ENCODE data around the gene MATR3. TPM values are rescaled to one million over a fixed set of nuclear protein-coding genes. Genes with fewer than 3 reads are reported as not detected.

MATR3 gene
- total and polyA plus RNA-seq, 2 of the 4 experiments (the other 2 are of a cell fraction) = 81.4 to 367 TPM

DNA sequence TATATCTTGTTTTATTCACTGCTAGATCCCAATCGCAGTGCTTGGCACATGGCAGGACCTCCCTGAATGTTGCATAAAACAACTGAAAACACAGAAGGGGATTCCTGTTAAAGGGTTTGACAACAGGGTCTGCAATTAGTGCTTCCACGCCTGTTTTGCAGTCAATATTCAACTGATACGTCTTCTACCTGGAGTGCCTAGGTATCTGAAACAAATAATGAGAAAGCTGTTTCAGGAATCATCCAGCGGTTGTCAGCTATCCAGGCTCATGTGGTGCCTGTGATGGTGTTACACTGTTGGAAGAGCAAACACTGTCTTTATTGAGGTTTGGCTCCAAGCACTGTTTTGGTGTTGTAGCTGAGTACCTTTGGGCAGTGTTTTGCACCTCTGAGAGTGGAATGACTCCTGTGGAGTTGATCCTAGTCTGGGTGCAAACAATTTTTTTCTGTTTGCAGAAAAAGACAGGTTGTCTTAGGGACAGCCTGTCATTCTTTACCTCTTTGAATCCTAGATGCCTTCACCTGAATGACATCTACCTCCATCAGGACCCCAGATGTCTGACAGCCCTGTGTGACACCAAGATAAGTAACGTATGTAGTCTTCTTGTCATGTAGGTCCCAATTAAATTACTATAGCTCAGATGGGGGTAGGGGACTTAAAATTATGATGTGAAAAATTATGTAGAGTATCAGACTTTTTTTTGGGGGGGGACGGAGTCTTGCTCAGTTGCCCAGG, 14.8 kb upstream of the MATR3 start:
- Histone ChIP-seq H2AFZ (replicated peaks; ENCODE audit: low read length, poor library complexity) (no peak overlapping the region), H4K20me1 (ENCODE audit: insufficient read depth, low read length) (peaks cover 12% of the 10 kb centered on the region), H4K8ac (ENCODE audit: low read depth in 2 of 2, low read length in 2 of 2) (no peak overlapping the region), H3K4ac (ENCODE audit: low read depth, low read length) (no peak overlapping the region), H3K14ac (replicated peaks; ENCODE audit: low read depth, low read length) (0 out of 2 replicates have a peak overlapping the region, but pooled peaks have one; percentile 14), H2BK15ac (ENCODE audit: low read depth, low read length) (no peak overlapping the region), H3K9me1 (ENCODE audit: insufficient read depth, low read length) (peaks cover 13% of the 10 kb centered on the region; the same call in 1 of the 2 replicates), H3K4me3 (ENCODE audit: insufficient read depth, low read depth, low read length) (no peak overlapping the region), H2BK120ac (ENCODE audit: low read depth, low read length) (no peak overlapping the region), H3K4me1 (ENCODE audit: control insufficient read depth, insufficient read depth, low read length) (peaks cover 8% of the 10 kb centered on the region), H2AK9ac (replicated peaks; ENCODE audit: low read depth, low read length, poor library complexity) (no peak overlapping the region), H3K27ac (ENCODE audit: insufficient read depth, low read length) (no peak overlapping the region), H2BK20ac (ENCODE audit: low read depth, low read length) (no peak overlapping the region), H3K27me3 (ENCODE audit: control insufficient read depth, insufficient read depth, low read length) (no peaks in the 10 kb centered on the region), H3K23ac (ENCODE audit: low read depth, low read length) (no peak overlapping the region), H3K36me3 (ENCODE audit: control insufficient read depth, insufficient read depth, low read length) (peaks cover 28% of the 10 kb centered on the region), H4K5ac (ENCODE audit: low read depth, low read length) (no peak overlapping the region), H3K56ac (ENCODE audit: extremely low read depth, insufficient read depth, low read length) (no peak overlapping the region), H3K18ac (ENCODE audit: low read depth, low read length) (no peak overlapping the region), H2BK5ac (ENCODE audit: low read depth, low read length, poor library complexity, severe bottlenecking) (no peak overlapping the region), H3K4me2 (ENCODE audit: low read depth, low read length) (no peak overlapping the region), H3K9me3 (ENCODE audit: control insufficient read depth, insufficient read depth, low read length) (no peaks in the 10 kb centered on the region), H3K79me1 (ENCODE audit: low read depth in 1 of 2, low read length in 2 of 2) (peaks cover 37 to 74% of the 10 kb centered on the region in 2 experiments), H2AK5ac (ENCODE audit: low read depth, low read length) (no peak overlapping the region), H3K9ac (ENCODE audit: low read depth, low read length) (no peak overlapping the region), H4K91ac (ENCODE audit: insufficient read depth, low read depth, low read length) (no peak overlapping the region)
- BruUV-seq (replicated peaks) = no TSS peak
- DNase-seq (no peak), ATAC-seq (ENCODE audit: low read depth) (no peak)
- intact Hi-C loops (cut with micrococcal nuclease) (no loop called here), dilution Hi-C loops (cut with HindIII; ENCODE audit: low sequenced_read_pairs, unreplicated experiment) (no loop called here), in situ Hi-C loops (cut with MboI; ENCODE audit: low sequenced_read_pairs) (no loop called here)
- TF ChIP-seq CHD1 (IDR thresholded peaks at IDR 0.05; ENCODE audit: low read depth, low read length) = no peak
- TF ChIP-seq, protein P1, sequence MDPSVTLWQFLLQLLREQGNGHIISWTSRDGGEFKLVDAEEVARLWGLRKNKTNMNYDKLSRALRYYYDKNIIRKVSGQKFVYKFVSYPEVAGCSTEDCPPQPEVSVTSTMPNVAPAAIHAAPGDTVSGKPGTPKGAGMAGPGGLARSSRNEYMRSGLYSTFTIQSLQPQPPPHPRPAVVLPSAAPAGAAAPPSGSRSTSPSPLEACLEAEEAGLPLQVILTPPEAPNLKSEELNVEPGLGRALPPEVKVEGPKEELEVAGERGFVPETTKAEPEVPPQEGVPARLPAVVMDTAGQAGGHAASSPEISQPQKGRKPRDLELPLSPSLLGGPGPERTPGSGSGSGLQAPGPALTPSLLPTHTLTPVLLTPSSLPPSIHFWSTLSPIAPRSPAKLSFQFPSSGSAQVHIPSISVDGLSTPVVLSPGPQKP (IDR thresholded peaks at IDR 0.05; ENCODE audit: borderline replicate concordance, low read depth, low read length) = no peak
- no peak for TF ChIP-seq BHLHE40 (IDR thresholded peaks at IDR 0.05; ENCODE audit: low read depth, low read length)
- TF ChIP-seq MAFK (IDR thresholded peaks at IDR 0.05; ENCODE audit: low read depth, low read length) = no peak
- TF ChIP-seq CEBPB (IDR thresholded peaks at IDR 0.05; ENCODE audit: low read depth, low read length) = no peak
- TF ChIP-seq MAZ (IDR thresholded peaks at IDR 0.05; ENCODE audit: borderline replicate concordance, low read depth, low read length) = no peak
- TF ChIP-seq, protein P2, sequence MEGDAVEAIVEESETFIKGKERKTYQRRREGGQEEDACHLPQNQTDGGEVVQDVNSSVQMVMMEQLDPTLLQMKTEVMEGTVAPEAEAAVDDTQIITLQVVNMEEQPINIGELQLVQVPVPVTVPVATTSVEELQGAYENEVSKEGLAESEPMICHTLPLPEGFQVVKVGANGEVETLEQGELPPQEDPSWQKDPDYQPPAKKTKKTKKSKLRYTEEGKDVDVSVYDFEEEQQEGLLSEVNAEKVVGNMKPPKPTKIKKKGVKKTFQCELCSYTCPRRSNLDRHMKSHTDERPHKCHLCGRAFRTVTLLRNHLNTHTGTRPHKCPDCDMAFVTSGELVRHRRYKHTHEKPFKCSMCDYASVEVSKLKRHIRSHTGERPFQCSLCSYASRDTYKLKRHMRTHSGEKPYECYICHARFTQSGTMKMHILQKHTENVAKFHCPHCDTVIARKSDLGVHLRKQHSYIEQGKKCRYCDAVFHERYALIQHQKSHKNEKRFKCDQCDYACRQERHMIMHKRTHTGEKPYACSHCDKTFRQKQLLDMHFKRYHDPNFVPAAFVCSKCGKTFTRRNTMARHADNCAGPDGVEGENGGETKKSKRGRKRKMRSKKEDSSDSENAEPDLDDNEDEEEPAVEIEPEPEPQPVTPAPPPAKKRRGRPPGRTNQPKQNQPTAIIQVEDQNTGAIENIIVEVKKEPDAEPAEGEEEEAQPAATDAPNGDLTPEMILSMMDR (conservative IDR thresholded peaks at IDR 0.05; ENCODE audit: low read depth, low read length) = no peak
- no peak for TF ChIP-seq FOS (IDR thresholded peaks at IDR 0.05; ENCODE audit: low read depth, low read length)
- WGBS, 2 experiments (ENCODE audit: extremely low coverage in 2 of 2, insufficient read length in 1 of 2) = 100% methylated on average over 4 of the region's 6 CpGs; no CpG with 5 or more reads in 1 of the 2 experiments
- ChIA-PET CTCF (no interaction called here), POLR2A (ENCODE audit: unreplicated experiment) (no interaction called here)

Measured in IMR-90 (cell line).